Neural cell (in vitro differentiated cells): ENCODE results near the gene TFDP1. TPM values are rescaled to one million over a fixed set of nuclear protein-coding genes. Genes with fewer than 3 reads are reported as not detected.

Experiments used
- H2AFZ ChIP-seq: fragments of 200-600, 300-800 bp; sonication (generic), shearing (Covaris generic); 2 replicates; pipeline ENCODE4 v1.6.0; 2014; ENCODE audit warnings: low read depth, mild to moderate bottlenecking, antibody characterized with exemption, low read length, moderate library complexity
- H3F3A ChIP-seq: fragments of 200-600 bp; shearing (Covaris generic); 2 replicates; pipeline ENCODE4 v1.6.1; 2016; ENCODE audit warnings: mild to moderate bottlenecking, moderate library complexity, mixed read lengths, antibody characterized with exemption, low read length; ENCODE audit not compliant: insufficient read depth, poor library complexity, severe bottlenecking
- H3K27ac ChIP-seq: fragments of 200-600, 300-800 bp; sonication (generic), shearing (Covaris generic); 2 replicates; pipeline ENCODE4 v1.5.1; 2014; ENCODE audit warnings: mild to moderate bottlenecking, low read length, moderate library complexity
- H3K27me3 ChIP-seq: fragments of 300-800, 200-600 bp; sonication (generic), shearing (Covaris generic); 2 replicates; pipeline ENCODE4 v1.6.0; 2014; ENCODE audit warnings: mild to moderate bottlenecking, low read depth, low read length, moderate library complexity; ENCODE audit not compliant: insufficient read depth
- H3K36me3 ChIP-seq: fragments of 300-800, 200-600 bp; sonication (generic), shearing (Covaris generic); 2 replicates; pipeline ENCODE4 v1.5.1; 2014; ENCODE audit warnings: mild to moderate bottlenecking, antibody characterized with exemption, low read length, moderate library complexity; ENCODE audit not compliant: insufficient read depth
- H3K4me2 ChIP-seq: fragments of 300-800, 200-600 bp; sonication (generic), shearing (Covaris generic); 2 replicates; pipeline ENCODE4 v1.6.0; 2014; ENCODE audit warnings: mild to moderate bottlenecking, low read length
- H3K4me3 ChIP-seq: fragments of 300-800, 200-600 bp; sonication (generic), shearing (Covaris generic); 2 replicates; pipeline ENCODE4 v1.5.1; 2014; ENCODE audit warnings: mild to moderate bottlenecking, low read length, moderate library complexity
- H3K79me2 ChIP-seq: fragments of 200-600 bp; shearing (Covaris generic); replicated peaks from 2 replicates; pipeline ENCODE4 v1.6.0; 2014; ENCODE audit warnings: mild to moderate bottlenecking, low read length, moderate library complexity; ENCODE audit not compliant: insufficient read depth
- H3K9ac ChIP-seq: fragments of 300-800, 200-600 bp; sonication (generic), shearing (Covaris generic); 2 replicates; pipeline ENCODE4 v1.6.1; 2016; ENCODE audit warnings: mild to moderate bottlenecking, low read length, mixed read lengths
- H3K9me2 ChIP-seq: fragments of 200-600 bp; shearing (Covaris generic); 2 replicates; pipeline ENCODE4 v1.6.1; 2016; ENCODE audit warnings: mild to moderate bottlenecking, low read length, mixed read lengths; ENCODE audit not compliant: insufficient read depth
- H3K9me3 ChIP-seq: fragments of 200-600, 300-800 bp; sonication (generic), shearing (Covaris generic); 2 replicates; pipeline ENCODE4 v1.6.1; 2016; ENCODE audit warnings: mild to moderate bottlenecking, mixed run types, low read length, moderate library complexity, mixed read lengths
- H4K20me1 ChIP-seq: fragments of 200-600 bp; shearing (Covaris generic); 2 replicates; pipeline ENCODE4 v1.6.1; 2016; ENCODE audit warnings: mild to moderate bottlenecking, mixed run types; ENCODE audit not compliant: insufficient read depth
- CTCF ChIP-seq: fragments of 450-650 bp; IDR thresholded peaks from 2 replicates; pipeline ENCODE4 v1.5.1; 2014; ENCODE audit warnings: antibody characterized with exemption, mild to moderate bottlenecking, moderate library complexity; ENCODE audit not compliant: poor library complexity, severe bottlenecking
- EP300 ChIP-seq: fragments of 450-650 bp; conservative IDR thresholded peaks from 2 replicates; pipeline ENCODE4 v1.6.1; 2014; ENCODE audit warnings: antibody characterized with exemption, mild to moderate bottlenecking, moderate library complexity; ENCODE audit not compliant: poor library complexity, severe bottlenecking
- EZH2 ChIP-seq: fragments of 200-600, 300-800 bp; shearing (Covaris generic), sonication (generic); IDR thresholded peaks from 2 replicates; pipeline ENCODE4 v1.6.1; 2014; ENCODE audit warnings: antibody characterized with exemption, low read length, borderline replicate concordance, mild to moderate bottlenecking; ENCODE audit not compliant: insufficient read depth, poor library complexity, severe bottlenecking
- MXI1 ChIP-seq: fragments of 450-650 bp; conservative IDR thresholded peaks from 2 replicates; pipeline ENCODE4 v1.6.1; 2014; ENCODE audit warnings: antibody characterized with exemption, mild to moderate bottlenecking; ENCODE audit not compliant: poor library complexity, severe bottlenecking
- POLR2AphosphoS5 ChIP-seq: IDR thresholded peaks from 2 replicates; pipeline ENCODE4 v1.6.1; 2012
- RAD21 ChIP-seq: fragments of 450-650 bp; conservative IDR thresholded peaks from 2 replicates; pipeline ENCODE4 v1.6.1; 2014; ENCODE audit warnings: antibody characterized with exemption, mild to moderate bottlenecking, moderate library complexity
- REST ChIP-seq: IDR thresholded peaks from 2 replicates; pipeline ENCODE4 v1.6.1; 2012; ENCODE audit warnings: borderline replicate concordance
- SMC3 ChIP-seq: fragments of 450-650 bp; conservative IDR thresholded peaks from 2 replicates; pipeline ENCODE4 v1.6.1; 2014; ENCODE audit warnings: antibody characterized with exemption, mild to moderate bottlenecking, moderate library complexity; ENCODE audit not compliant: poor library complexity
- TAF1 ChIP-seq: IDR thresholded peaks from 2 replicates; pipeline ENCODE4 v1.6.1; 2012; ENCODE audit warnings: low read depth
- polyA plus RNA-seq: library from polyadenylated mRNA; depleted of rRNA; stranded (reverse); fragments of >200 nt; gene quantifications from 2 replicates; pipeline ENCODE4 v1.2.3, GENCODE V29; 2014

TFDP1 gene
- polyA plus RNA-seq, 1 donor from 2014 or later: 81.2 TPM

- Histone ChIP-seq H3K4me3 (no peak overlapping the region), H3F3A (no peaks in the 10 kb centered on the region), H3K9ac (no peak overlapping the region), H3K36me3 (no peaks in the 10 kb centered on the region), H3K9me3 (peaks cover 4% of the 10 kb centered on the region), H4K20me1 (no peaks in the 10 kb centered on the region), H3K27ac (no peak overlapping the region), H3K27me3 (no peaks in the 10 kb centered on the region), H2AFZ (no peak overlapping the region), H3K79me2 (no peaks in the 10 kb centered on the region), H3K9me2 (no peaks in the 10 kb centered on the region), H3K4me2 (no peak overlapping the region)
- no peak for TF ChIP-seq CTCF
- no peak for TF ChIP-seq REST
- no peak for TF ChIP-seq RAD21
- TF ChIP-seq TAF1: no peak
- TF ChIP-seq SMC3: no peak
- TF ChIP-seq EZH2: no peak
- no peak for TF ChIP-seq POLR2AphosphoS5
- no peak for TF ChIP-seq MXI1
- no peak for TF ChIP-seq EP300
Measured at GRCh38 chr13:113573065-113573464, 11.5 kb upstream of the TFDP1 start.

DNA sequence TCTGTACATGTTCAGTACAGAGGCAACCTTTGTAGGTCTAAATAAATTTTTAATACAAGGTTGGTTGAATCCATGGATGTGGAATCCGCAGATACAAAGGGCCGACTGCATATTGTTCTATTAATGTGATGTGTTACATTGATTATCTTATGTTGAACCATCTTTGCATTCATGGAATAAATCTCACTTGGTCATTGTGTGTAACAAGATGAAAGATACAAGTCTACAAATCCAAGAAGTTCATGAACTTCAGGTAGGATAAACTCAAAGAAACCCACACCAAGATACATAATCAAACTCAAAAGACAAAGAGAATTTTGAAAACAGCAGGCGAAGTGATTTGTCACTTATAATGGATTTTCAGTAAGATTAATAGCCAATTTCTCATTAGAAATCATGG is 8.0 kb upstream of the TFDP1 start:
- Histone ChIP-seq H3K79me2 (no peaks in the 10 kb centered on the region), H4K20me1 (no peaks in the 10 kb centered on the region), H3K4me3 (no peak overlapping the region), H3K9me2 (no peaks in the 10 kb centered on the region), H3K36me3 (no peaks in the 10 kb centered on the region), H3K27ac (no peak overlapping the region), H2AFZ (no peak overlapping the region), H3F3A (no peaks in the 10 kb centered on the region), H3K9ac (no peak overlapping the region), H3K27me3 (no peaks in the 10 kb centered on the region), H3K4me2 (no peak overlapping the region), H3K9me3 (peaks cover 4% of the 10 kb centered on the region)
- TF ChIP-seq RAD21 (no peak), TAF1 (no peak), CTCF (no peak), SMC3 (no peak), EZH2 (no peak), POLR2AphosphoS5 (no peak), EP300 (no peak), REST (no peak), MXI1 (no peak)
